OCI-LY7 (cell line): ENCODE results near the gene IQSEC2. TPM values are rescaled to one million over a fixed set of nuclear protein-coding genes. Genes with fewer than 3 reads are reported as not detected.

Source experiments
- BruUV-seq: library from RNA; stranded (reverse); fragments of 400-500 nt; replicated peaks from 2 replicates; lab custom pipeline; 2021; lab: Mats Ljungman, UMichigan
- CTCF ChIA-PET: fragments of 300-600 bp; sonication (Branson Sonifier 250); formaldehyde crosslinking; loops from one replicate; lab custom pipeline; 2022; ENCODE audit warnings: antibody characterized with exemption; ENCODE audit not compliant: unreplicated experiment; lab: Charles Lee
- POLR2A ChIA-PET: fragments of 300-600 bp; sonication (Branson Sonifier 250); formaldehyde crosslinking; loops from one replicate; lab custom pipeline; 2022; ENCODE audit warnings: antibody characterized with exemption; lab: Charles Lee
- DNase-seq: peaks from one replicate; pipeline ENCODE4 v3.0.0-alpha.2; 2015; ENCODE audit warnings: low spot score
- H2AFZ ChIP-seq: fragments of 200-600 bp; sonication (generic), shearing (Covaris generic); 2 replicates; pipeline ENCODE4 v1.6.1; 2014; ENCODE audit warnings: mild to moderate bottlenecking, antibody characterized with exemption, low read length, moderate library complexity
- H3K27ac ChIP-seq: fragments of 200-600 bp; sonication (generic); 2 replicates; pipeline ENCODE4 v1.5.1; 2014; ENCODE audit warnings: mixed run types, low read depth, mild to moderate bottlenecking, moderate library complexity, low read length, inconsistent platforms; ENCODE audit not compliant: poor library complexity, severe bottlenecking
- H3K36me3 ChIP-seq: fragments of 200-600 bp; sonication (generic); 2 replicates; pipeline ENCODE4 v1.6.1; 2014; ENCODE audit warnings: mild to moderate bottlenecking, antibody characterized with exemption, low read length, moderate library complexity, mixed read lengths; ENCODE audit not compliant: insufficient read depth
- H3K4me1 ChIP-seq: fragments of 200-600 bp; sonication (generic); 2 replicates; pipeline ENCODE4 v1.5.1; 2014; ENCODE audit warnings: mild to moderate bottlenecking, low read length; ENCODE audit not compliant: insufficient read depth, poor library complexity, severe bottlenecking
- H3K4me2 ChIP-seq: fragments of 200-600 bp; sonication (generic); 2 replicates; pipeline ENCODE4 v1.6.1; 2014; ENCODE audit warnings: mild to moderate bottlenecking, low read length
- H3K4me3 ChIP-seq: fragments of 200-600 bp; sonication (generic); 2 replicates; pipeline ENCODE4 v1.5.1; 2014; ENCODE audit warnings: mild to moderate bottlenecking, low read depth, low read length; ENCODE audit not compliant: poor library complexity, severe bottlenecking
- H3K79me2 ChIP-seq: fragments of 200-600 bp; sonication (generic); 2 replicates; pipeline ENCODE4 v1.6.1; 2016; ENCODE audit warnings: low read depth, mild to moderate bottlenecking, low read length, moderate library complexity, mixed read lengths; ENCODE audit not compliant: insufficient read depth
- H3K9me2 ChIP-seq: fragments of 200-600 bp; sonication (generic); 2 replicates; pipeline ENCODE4 v1.6.1; 2016; ENCODE audit warnings: mild to moderate bottlenecking, low read length, mixed read lengths; ENCODE audit not compliant: insufficient read depth
- H3K9me3 ChIP-seq: fragments of 200-600 bp; sonication (generic); 2 replicates; pipeline ENCODE4 v1.6.1; 2014; ENCODE audit warnings: mild to moderate bottlenecking, mixed run types, low read length, mixed read lengths
- H4K20me1 ChIP-seq: fragments of 200-600 bp; sonication (generic); 2 replicates; pipeline ENCODE4 v1.6.1; 2014; ENCODE audit warnings: mild to moderate bottlenecking, antibody characterized with exemption, low read length, moderate library complexity, mixed read lengths; ENCODE audit not compliant: insufficient read depth
- CTCF ChIP-seq: fragments of 200-600 bp; sonication (generic); conservative IDR thresholded peaks from 2 replicates; pipeline ENCODE4 v1.5.1; 2014; ENCODE audit warnings: mild to moderate bottlenecking, antibody characterized with exemption, low read length, moderate library complexity, mixed read lengths
- EZH2phosphoT487 ChIP-seq: fragments of 200-600 bp; sonication (generic); IDR thresholded peaks from 2 replicates; pipeline ENCODE4 v1.6.1; 2018; ENCODE audit warnings: low read depth, borderline replicate concordance, mild to moderate bottlenecking, mixed run types, antibody characterized with exemption, low read length, moderate library complexity, mixed read lengths
- intact Hi-C: fragments of 100-400 bp; cut with micrococcal nuclease; formaldehyde crosslinking; loops from one replicate; pipeline ENCODE4 v1.10.0; 2022; ENCODE audit not compliant: unreplicated experiment
- small RNA-seq: library from RNA; depleted of rRNA; stranded (forward); fragments of <200 nt; gene quantifications from one replicate; pipeline ENCODE3, GENCODE V24; 2014
- total RNA-seq, 2 experiments: library from RNA; depleted of rRNA in 1 of 2; stranded (reverse); fragments of >200 nt in 1 of 2; shearing (Covaris generic) in 1 of 2; gene quantifications; 2 replicates each; pipeline ENCODE4 v1.2.3, GENCODE V29; 2014 to 2022

Gene IQSEC2
- total RNA-seq, 2 experiments from 2014 or later, result not detected

DNA sequence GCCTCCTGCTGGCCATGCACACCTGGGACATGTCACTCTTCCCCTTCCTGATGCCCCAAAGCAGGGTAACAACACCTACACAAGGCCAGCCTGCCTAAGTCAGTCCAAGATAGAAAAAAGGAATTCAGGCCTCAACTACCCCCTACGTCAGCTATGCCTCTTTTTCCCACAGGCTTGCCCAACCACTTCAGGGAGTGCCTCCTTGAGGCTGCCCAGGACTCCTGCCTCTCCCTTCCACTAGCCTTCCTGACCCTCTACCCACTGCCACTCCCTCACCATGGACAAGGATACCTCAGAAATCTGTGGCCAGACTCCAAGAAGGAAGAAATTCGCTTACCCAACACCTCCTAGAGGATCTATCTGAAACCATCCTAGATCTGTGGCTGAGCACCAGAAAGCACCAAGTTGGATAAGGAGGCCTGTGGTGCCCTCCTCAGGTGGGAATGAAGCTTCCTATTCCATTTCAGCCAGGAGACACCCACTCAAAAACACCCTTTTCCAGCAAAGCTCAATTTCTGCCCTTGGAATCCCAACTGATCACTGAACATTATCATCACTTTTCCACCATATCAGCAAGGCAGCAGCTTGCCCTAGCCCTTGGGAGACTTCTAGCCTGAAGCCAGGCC, 58.2 kb downstream of the IQSEC2 start:
- intact Hi-C loops, result loop anchor here (10.0 kb wide), 1 partner anchor 128 kb away; the partner anchor contains the start of gene KANTR
- no peak for DNase-seq
- Histone ChIP-seq H3K27ac (no peak overlapping the region), H3K36me3 (peaks cover 52% of the 10 kb centered on the region), H3K9me3 (no peaks in the 10 kb centered on the region), H3K79me2 (peaks cover 48% of the 10 kb centered on the region), H3K4me2 (peak overlapping the region; percentile 96), H2AFZ (no peak overlapping the region), H4K20me1 (peaks cover 15% of the 10 kb centered on the region), H3K9me2 (no peaks in the 10 kb centered on the region), H3K4me1 (peaks cover 45% of the 10 kb centered on the region), H3K4me3 (peak overlapping the region; percentile 100)
- TF ChIP-seq EZH2phosphoT487, result no peak
- TF ChIP-seq CTCF, result no peak
- BruUV-seq, result no TSS peak
- ChIA-PET POLR2A (interaction anchor here (1.2 kb wide), 1 partner anchor 25 kb away, joined by 3 read pairs; no protein-coding TSS in a partner anchor), CTCF (no interaction called here)

Small RNAs within 50 kb of the gene (small RNA-seq; reads per million reads assigned to genes)
- gene RF00019, result not detected

Other genes starting within 250 kb of the IQSEC2 start
- gene GPR173, start 232.8 kb downstream of the IQSEC2 start, total RNA-seq (2014; rRNA removed; shearing (Covaris generic)), result 5.4 and 6.2 TPM in 2 replicates
- 8.7 and 10.1 TPM in 2 replicates for gene GPR173, start 232.8 kb downstream of the IQSEC2 start, total RNA-seq (2022)
- gene TSPYL2, start 199.2 kb downstream of the IQSEC2 start, total RNA-seq (2014; rRNA removed; shearing (Covaris generic)), result 22.0 and 23.5 TPM in 2 replicates
- 21.7 and 24.6 TPM in 2 replicates for gene TSPYL2, start 199.2 kb downstream of the IQSEC2 start, total RNA-seq (2022)
- gene KANTR, start 187.4 kb downstream of the IQSEC2 start, total RNA-seq (2014; rRNA removed; shearing (Covaris generic)), result 23.2 and 28.3 TPM in 2 replicates
- gene KANTR, start 187.4 kb downstream of the IQSEC2 start, total RNA-seq (2022), result 26.2 and 32.9 TPM in 2 replicates
- 54.8 and 58.9 TPM in 2 replicates for gene KDM5C, start 56.4 kb downstream of the IQSEC2 start, total RNA-seq (2014; rRNA removed; shearing (Covaris generic))
- gene KDM5C, start 56.4 kb downstream of the IQSEC2 start, total RNA-seq (2022), result 88.0 and 90.5 TPM in 2 replicates
- 41.6 and 65.0 TPM in 2 replicates for gene SMC1A, start 141.1 kb upstream of the IQSEC2 start, total RNA-seq (2014; rRNA removed; shearing (Covaris generic))
- 130 and 134 TPM in 2 replicates for gene SMC1A, start 141.1 kb upstream of the IQSEC2 start, total RNA-seq (2022)
- gene RIBC1, start 141.3 kb upstream of the IQSEC2 start, total RNA-seq (2014; rRNA removed; shearing (Covaris generic)), result 0.57 and 0.79 TPM in 2 replicates
- 0.74 and 0.88 TPM in 2 replicates for gene RIBC1, start 141.3 kb upstream of the IQSEC2 start, total RNA-seq (2022)
- gene HSD17B10, start 152.8 kb upstream of the IQSEC2 start, total RNA-seq (2014; rRNA removed; shearing (Covaris generic)), result 106 and 107 TPM in 2 replicates
- 115 and 123 TPM in 2 replicates for gene HSD17B10, start 152.8 kb upstream of the IQSEC2 start, total RNA-seq (2022)